BJ (cell line): Measurements from ENCODE around the gene TRPM3. TPM values are rescaled to one million over a fixed set of nuclear protein-coding genes. Genes with fewer than 3 reads are reported as not detected.

Experiments used
- CTCF ChIA-PET: fragments of 350-600 bp; formaldehyde crosslinking; extraction: SDS; loops from one replicate; lab custom pipeline; 2021; ENCODE audit warnings: antibody characterized with exemption, inconsistent platforms; lab: Yijun Ruan, JAX
- POLR2A ChIA-PET: fragments of 300-600 bp; sonication (Branson Sonifier 250); formaldehyde crosslinking; extraction: SDS; loops from one replicate; lab custom pipeline; 2021; ENCODE audit warnings: antibody characterized with exemption; lab: Charles Lee
- DNase-seq: peaks from one replicate; pipeline ENCODE4 v3.0.0-alpha.2; 2011; ENCODE audit warnings: low read depth
- H3K27me3 ChIP-seq: 2 replicates; pipeline ENCODE4 v1.6.0; 2011; ENCODE audit warnings: low read length; ENCODE audit not compliant: control insufficient read depth, insufficient read depth
- H3K36me3 ChIP-seq: 2 replicates; pipeline ENCODE4 v1.5.1; 2011; ENCODE audit warnings: low read length; ENCODE audit not compliant: control insufficient read depth, insufficient read depth
- H3K4me3 ChIP-seq: 2 replicates; pipeline ENCODE4 v1.5.1; 2011; ENCODE audit warnings: low read depth, mild to moderate bottlenecking, control low read depth, low read length
- CTCF ChIP-seq: IDR thresholded peaks from 2 replicates; pipeline ENCODE4 v1.5.1; 2011; ENCODE audit warnings: low read depth, mild to moderate bottlenecking, control low read depth, inconsistent platforms, low read length, moderate library complexity; ENCODE audit not compliant: insufficient read depth
- polyA plus RNA-seq: library from polyadenylated mRNA; depleted of rRNA; stranded (reverse); fragments of >200 nt; gene quantifications from 2 replicates; pipeline ENCODE4 v1.2.3, GENCODE V29; 2011

The TRPM3 gene
- polyA plus RNA-seq, 1 experiment: 0.07 TPM

GRCh38 chr9:70574151-70574837 lies 547.1 kb downstream of the TRPM3 start:
- ChIA-PET CTCF (interaction anchor here (0.6 to 1.2 kb wide), 5 partner anchors 10 to 233 kb away, joined by 3 to 4 read pairs (median 3); no protein-coding TSS in a partner anchor), POLR2A (interaction anchor here (0.6 to 1.5 kb wide), 2 partner anchors 9 to 15 kb away, joined by 3 read pairs; no protein-coding TSS in a partner anchor)
- Histone ChIP-seq H3K36me3 (no peaks in the 10 kb centered on the region), H3K4me3 (no peak overlapping the region), H3K27me3 (no peaks in the 10 kb centered on the region)
- TF ChIP-seq CTCF: no peak
- DNase-seq: no peak

DNA sequence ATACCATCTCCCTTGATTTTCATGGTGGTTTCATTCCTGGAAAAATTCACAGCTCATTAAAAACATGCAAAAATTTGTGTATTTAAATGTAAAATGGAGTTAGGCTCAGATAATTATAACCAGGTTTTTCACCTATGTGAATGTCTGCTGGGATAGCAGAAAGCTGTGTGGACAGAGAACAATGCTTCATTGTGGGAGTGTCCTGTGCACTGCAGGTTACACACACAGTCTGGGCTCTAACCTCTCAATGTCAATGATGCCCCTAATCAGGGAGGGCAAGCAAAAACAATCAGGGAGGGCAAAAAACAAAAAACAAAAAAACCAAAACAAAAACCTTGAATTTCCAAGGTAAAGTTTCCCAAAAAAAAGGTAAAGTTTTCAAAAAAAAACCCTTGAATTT lies 548.1 kb downstream of the TRPM3 start:
- CTCF ChIA-PET: interaction anchor here (0.8 kb wide), 1 partner anchor 89 kb away, joined by 3 read pairs; no protein-coding TSS in a partner anchor
- H3K27me3 ChIP-seq: no peaks in the 10 kb centered on the region
- no peak for DNase-seq
- H3K4me3 ChIP-seq: no peak overlapping the region
- TF ChIP-seq CTCF: no peak
- no peaks in the 10 kb centered on the region for H3K36me3 ChIP-seq
- POLR2A ChIA-PET: no interaction called here

- ChIA-PET CTCF (interaction anchor here (0.7 kb wide), 1 partner anchor 9 kb away, joined by 3 read pairs; no protein-coding TSS in a partner anchor), POLR2A (no interaction called here)
- H3K4me3 ChIP-seq: no peak overlapping the region
- no peaks in the 10 kb centered on the region for H3K27me3 ChIP-seq
- no peak for TF ChIP-seq CTCF
- H3K36me3 ChIP-seq: no peaks in the 10 kb centered on the region
- DNase-seq: no peak
Measured at GRCh38 chr9:70571258-70571657, 550.2 kb downstream of the TRPM3 start.

- H3K36me3 ChIP-seq: no peaks in the 10 kb centered on the region
- DNase-seq: no peak
- TF ChIP-seq CTCF: no peak
- H3K27me3 ChIP-seq: no peaks in the 10 kb centered on the region
- no peak overlapping the region for H3K4me3 ChIP-seq
- CTCF ChIA-PET: no interaction called here
- POLR2A ChIA-PET: no interaction called here
Measured at GRCh38 chr9:70569791-70570190, 551.6 kb downstream of the TRPM3 start.

DNA sequence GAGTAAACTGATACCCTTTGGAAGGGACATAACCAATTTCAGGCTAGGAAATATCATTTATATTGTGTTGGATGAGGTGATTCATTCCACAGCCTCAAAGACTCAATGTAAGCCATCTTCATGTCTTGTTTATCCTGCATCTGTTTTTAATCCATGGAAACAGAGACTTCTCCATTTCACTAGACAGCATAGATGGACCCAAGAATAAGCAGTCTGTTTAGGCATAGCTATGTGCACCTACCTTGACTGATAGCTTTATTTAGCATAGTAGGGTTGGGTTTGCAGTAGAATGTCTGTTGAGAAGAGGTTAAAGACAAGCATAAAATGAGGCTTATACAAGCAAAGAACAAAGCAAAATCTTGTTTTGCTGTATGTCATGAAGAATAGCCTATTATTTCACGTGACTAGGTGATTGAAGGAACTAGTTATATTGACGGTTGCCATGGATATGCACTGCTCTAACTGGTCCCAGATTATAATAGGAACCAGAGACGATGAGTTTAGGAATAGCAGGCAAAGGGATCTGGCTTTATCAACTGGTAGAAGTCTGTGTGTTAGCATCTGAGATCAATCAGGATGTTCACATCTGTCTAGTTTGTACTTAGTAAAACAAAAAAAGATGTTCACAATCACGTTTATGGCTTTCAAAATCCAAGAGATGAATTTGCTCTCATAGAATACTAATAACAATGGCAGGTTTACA lies 552.2 kb downstream of the TRPM3 start:
- ChIA-PET CTCF (interaction anchor here (0.7 kb wide), 1 partner anchor 314 kb away, joined by 3 read pairs; no protein-coding TSS in a partner anchor), POLR2A (no interaction called here)
- Histone ChIP-seq H3K36me3 (no peaks in the 10 kb centered on the region), H3K27me3 (no peaks in the 10 kb centered on the region), H3K4me3 (no peak overlapping the region)
- no peak for TF ChIP-seq CTCF
- DNase-seq: no peak
